T-helper 17 cell (primary cell): ENCODE results near the gene HAND1. TPM values are rescaled to one million over a fixed set of nuclear protein-coding genes. Genes with fewer than 3 reads are reported as not detected.

Source experiments
- ATAC-seq: fragments of 150-1000 bp; cut with Tn5 transposase; 2 replicates; pipeline ENCODE4 v1.10.0; 2021; ENCODE audit warnings: mild to moderate bottlenecking, moderate library complexity
- DNase-seq, 3 donors: peaks; one replicate each; pipeline versions ENCODE4 v3.0.0 to v3.0.0-alpha.2; 2020 to 2021
- H3K9me3 ChIP-seq: one replicate; pipeline ENCODE4 v1.7.0; 2013; ENCODE audit warnings: low read length, mild to moderate bottlenecking; ENCODE audit not compliant: control insufficient read depth, poor library complexity, severe bottlenecking
- H3K27ac Mint-ChIP-seq: one replicate; pipeline ENCODE4 v1.8.0; 2022; ENCODE audit warnings: mild to moderate bottlenecking, moderate library complexity, mixed read lengths
- H3K27me3 Mint-ChIP-seq: one replicate; pipeline ENCODE4 v1.8.0; 2022; ENCODE audit warnings: mixed read lengths
- H3K36me3 Mint-ChIP-seq: one replicate; pipeline ENCODE4 v1.8.0; 2022; ENCODE audit warnings: low read depth, mixed read lengths
- H3K4me1 Mint-ChIP-seq: one replicate; pipeline ENCODE4 v1.8.0; 2022; ENCODE audit warnings: mild to moderate bottlenecking, mixed read lengths
- H3K4me3 Mint-ChIP-seq: one replicate; pipeline ENCODE4 v1.8.0; 2022; ENCODE audit warnings: mild to moderate bottlenecking, moderate library complexity, mixed read lengths
- total RNA-seq, 4 donors: library from RNA in 2 of 4; stranded (reverse) in 2 of 4; gene quantifications; one replicate each; pipeline ENCODE4 v1.2.3 and lab custom pipeline; 2022 to 2026

Gene HAND1
- total RNA-seq, 2 donors from 2014 or later = not detected

- H3K4me1 Mint-ChIP-seq = peaks cover 8% of the 10 kb centered on the region
- H3K9me3 ChIP-seq = no peaks in the 10 kb centered on the region
- H3K27me3 Mint-ChIP-seq = no peaks in the 10 kb centered on the region
- H3K4me3 Mint-ChIP-seq = no peak overlapping the region
- peaks cover 6% of the 10 kb centered on the region for H3K36me3 Mint-ChIP-seq
- no peak for DNase-seq
- ATAC-seq = no peak
- no peak overlapping the region for H3K27ac Mint-ChIP-seq
These were observed 48.7 kb downstream of the HAND1 start for GRCh38 chr5:154429341-154429740.

GRCh38 chr5:154428208-154428607 lies 49.8 kb downstream of the HAND1 start:
- Mint-ChIP-seq H3K36me3 (peaks cover 6% of the 10 kb centered on the region), H3K27ac (no peak overlapping the region), H3K27me3 (no peaks in the 10 kb centered on the region), H3K4me1 (peaks cover 11% of the 10 kb centered on the region), H3K4me3 (no peak overlapping the region)
- DNase-seq (no peak), ATAC-seq (no peak)
- H3K9me3 ChIP-seq = no peaks in the 10 kb centered on the region

Other genes with a start within 250 kb of the HAND1 start
- gene SAP30L, start 32.2 kb downstream of the HAND1 start, total RNA-seq = 10 to 100 TPM; 25.0 to 37.9 TPM